ENCODE results near the gene CCKAR.

The CCKAR gene

GRCh38 chr4:26450418-26450817, 39.9 kb downstream of the CCKAR start:
- no peak for DNase-seq (ENCODE audit: low read depth in 1 of 2, low spot score in 1 of 2)
- H3K27me3 ChIP-seq (ENCODE audit: insufficient read depth, poor library complexity, severe bottlenecking) = no peaks in the 10 kb centered on the region
- no peak overlapping the region for H3K27ac ChIP-seq (replicated peaks)
- H3K4me3 ChIP-seq (replicated peaks; ENCODE audit: insufficient read depth, low read length) = no peak overlapping the region
- TF ChIP-seq CTCF (IDR thresholded peaks at IDR 0.05; ENCODE audit: insufficient read depth, low read length) = no peak
- no peak for TF ChIP-seq SPI1 (IDR thresholded peaks at IDR 0.05; ENCODE audit: borderline replicate concordance, low read depth)
- no peak for TF ChIP-seq POLR2AphosphoS5 (IDR thresholded peaks at IDR 0.05; ENCODE audit: low read depth)
- TF ChIP-seq GABPA (IDR thresholded peaks at IDR 0.05; ENCODE audit: low read depth) = no peak
- TF ChIP-seq REST (IDR thresholded peaks at IDR 0.05; ENCODE audit: insufficient replicate concordance, low read depth) = no peak

GRCh38 chr4:26447378-26447777, 42.9 kb downstream of the CCKAR start:
- Histone ChIP-seq H3K27ac (replicated peaks) (no peak overlapping the region), H3K4me3 (replicated peaks; ENCODE audit: insufficient read depth, low read length) (no peak overlapping the region), H3K27me3 (ENCODE audit: insufficient read depth, poor library complexity, severe bottlenecking) (no peaks in the 10 kb centered on the region)
- no peak for DNase-seq (ENCODE audit: low read depth in 1 of 2, low spot score in 1 of 2)
- peak; percentile 89 for TF ChIP-seq SPI1 (IDR thresholded peaks at IDR 0.05; ENCODE audit: borderline replicate concordance, low read depth)
- no peak for TF ChIP-seq POLR2AphosphoS5 (IDR thresholded peaks at IDR 0.05; ENCODE audit: low read depth)
- no peak for TF ChIP-seq CTCF (IDR thresholded peaks at IDR 0.05; ENCODE audit: insufficient read depth, low read length)
- TF ChIP-seq REST (IDR thresholded peaks at IDR 0.05; ENCODE audit: insufficient replicate concordance, low read depth) = no peak

- Histone ChIP-seq H3K27me3 (ENCODE audit: insufficient read depth, poor library complexity, severe bottlenecking) (no peaks in the 10 kb centered on the region), H3K4me3 (replicated peaks; ENCODE audit: insufficient read depth, low read length) (no peak overlapping the region), H3K27ac (replicated peaks) (no peak overlapping the region)
- no peak for DNase-seq (ENCODE audit: low read depth in 1 of 2, low spot score in 1 of 2)
- TF ChIP-seq CTCF (IDR thresholded peaks at IDR 0.05; ENCODE audit: insufficient read depth, low read length) = no peak
- TF ChIP-seq SPI1 (IDR thresholded peaks at IDR 0.05; ENCODE audit: borderline replicate concordance, low read depth) = no peak
- no peak for TF ChIP-seq POLR2AphosphoS5 (IDR thresholded peaks at IDR 0.05; ENCODE audit: low read depth)
- no peak for TF ChIP-seq GABPA (IDR thresholded peaks at IDR 0.05; ENCODE audit: low read depth)
- no peak for TF ChIP-seq REST (IDR thresholded peaks at IDR 0.05; ENCODE audit: insufficient replicate concordance, low read depth)
Measured at GRCh38 chr4:26441771-26442170, 48.5 kb downstream of the CCKAR start.

Measured in HL-60 (cell line).